Transverse colon (tissue), 4 donors: ENCODE data around the gene BCOR. TPM values are rescaled to one million over a fixed set of nuclear protein-coding genes. Genes with fewer than 3 reads are reported as not detected.

Experiments
- DNase-seq: peaks from one replicate; pipeline ENCODE4 v3.0.0-alpha.2; 2019
- H3K27ac ChIP-seq, 4 donors: fragments of 200-600 bp; sonication (generic); 2 replicates each; pipeline ENCODE4 v1.5.1; 2016 to 2018; ENCODE audit warnings: inconsistent platforms in 4 of 4
- H3K27me3 ChIP-seq: fragments of 200-600 bp; sonication (generic); 2 replicates; pipeline ENCODE4 v1.5.1; 2017; ENCODE audit warnings: inconsistent platforms
- H3K36me3 ChIP-seq, 4 donors: fragments of 200-600 bp; sonication (generic); 2 replicates each; pipeline ENCODE4 v1.5.1; 2017 to 2019; ENCODE audit warnings: inconsistent platforms in 4 of 4
- H3K4me1 ChIP-seq, 4 donors: fragments of 200-600 bp; sonication (generic); 2 replicates each; pipeline ENCODE4 v1.5.1; 2017 to 2020; ENCODE audit warnings: inconsistent platforms in 4 of 4
- H3K4me3 ChIP-seq, 4 donors: fragments of 200-600 bp; sonication (generic); 1 replicate in 1 of 4; 2 replicates in 3 of 4; pipeline versions ENCODE4 v1.5.1 to v1.6.1; 2017 to 2019; ENCODE audit warnings: inconsistent platforms in 4 of 4
- H3K9me3 ChIP-seq, 2 donors: fragments of 200-600 bp; sonication (generic); 2 replicates each; pipeline ENCODE4 v1.5.1; 2017 to 2019; ENCODE audit warnings: inconsistent platforms in 2 of 2
- CTCF ChIP-seq, 5 experiments: fragments of 200-600 bp in 3 of 5; fragments of 450-650 bp in 2 of 5; sonication (generic) in 3 of 5; IDR thresholded peaks; 1 replicate in 2 of 5; 2 replicates in 3 of 5; pipeline ENCODE4 v1.5.1; 2016 to 2017; ENCODE audit warnings: antibody characterized with exemption in 5 of 5, inconsistent platforms in 3 of 5, mild to moderate bottlenecking in 2 of 5, moderate library complexity in 1 of 5
- EP300 ChIP-seq: sonication (generic); formaldehyde crosslinking; IDR thresholded peaks from one replicate; pipeline ENCODE4 v1.6.1; 2017; ENCODE audit warnings: antibody characterized with exemption, low read depth
- POLR2A ChIP-seq: fragments of 450-650 bp; IDR thresholded peaks from one replicate; pipeline ENCODE4 v1.6.1; 2016; ENCODE audit warnings: antibody characterized with exemption, mild to moderate bottlenecking, moderate library complexity
- POLR2AphosphoS5 ChIP-seq, 3 donors: sonication (generic); formaldehyde crosslinking; IDR thresholded peaks; one replicate each; pipeline ENCODE4 v1.6.1; 2016; ENCODE audit warnings: antibody characterized with exemption in 3 of 3
- WGBS, 2 donors: methylation state at CpG; one replicate each; pipeline ENCODE4 v1.1.5; 2018; ENCODE audit warnings: low coverage in 1 of 2; 5-methylcytosine and 5-hydroxymethylcytosine counted together
- in situ Hi-C, 4 donors: fragments of 200-750 bp; cut with MboI; loops; one replicate each; pipeline versions ENCODE4 v1.15.0 to v1.15.1; 2017; ENCODE audit warnings: low sequenced_read_pairs in 3 of 4, low pct_ligation_motif_present in 1 of 4, low pct_unique_long_range_greater_than_20kb in 1 of 4
- intact Hi-C: fragments of 100-400 bp; cut with DNase I; formaldehyde crosslinking; loops from one replicate; pipeline ENCODE4 v1.15.1; 2023; ENCODE audit warnings: low total_unique reads
- total RNA-seq, 4 donors: library from RNA; depleted of rRNA; stranded (reverse); fragments of >200 nt; gene quantifications; one replicate each; pipeline ENCODE4 v1.1.0, GENCODE V29; 2016

BCOR gene
- total RNA-seq, 4 donors from 2014 or later = 17.9 to 27.8 (median 20.4) TPM

DNA sequence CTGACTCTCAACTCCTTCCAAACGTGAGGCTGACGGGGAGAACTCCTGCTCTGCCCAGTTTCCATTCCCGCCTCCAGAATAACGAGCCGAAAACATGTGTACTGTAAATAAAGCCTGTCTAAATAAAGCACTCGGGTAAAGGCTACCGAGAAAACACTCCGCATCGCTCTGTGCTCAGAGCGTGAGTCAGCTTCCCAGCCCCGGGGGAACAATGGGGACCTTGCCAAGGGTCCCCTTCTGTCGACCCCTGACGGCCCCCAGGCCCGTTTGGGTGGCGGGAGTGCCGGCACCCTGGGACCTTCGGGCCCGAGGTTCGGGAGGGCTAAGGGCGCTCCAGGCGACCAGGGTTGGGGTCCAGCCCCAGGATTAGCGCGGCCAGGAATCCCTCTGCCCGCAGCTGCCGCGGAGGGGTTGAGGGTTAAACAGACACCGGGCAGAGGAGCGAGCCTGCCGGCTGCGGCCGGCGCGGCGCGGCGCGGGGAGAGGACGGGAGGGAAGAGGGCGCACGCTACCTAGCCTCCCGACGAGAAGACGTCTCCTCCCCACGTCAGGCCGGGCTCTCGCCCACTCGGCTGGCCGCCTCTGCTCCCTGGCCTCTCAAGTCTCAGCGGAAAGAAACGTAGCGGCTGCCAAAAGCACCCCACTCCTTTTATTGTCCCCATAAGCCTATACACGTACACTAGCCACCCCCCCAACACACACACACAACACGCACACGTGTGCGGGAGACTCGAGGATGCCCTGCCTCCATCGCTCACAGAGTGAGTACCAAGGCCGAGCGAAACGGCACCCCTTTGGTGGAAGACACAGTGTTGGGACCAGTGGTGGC lies 85.5 kb downstream of the BCOR start:
- Histone ChIP-seq H3K4me3 (peak overlapping the region in 3 of 4 donors; percentile 50 to 68 (median 50)), H3K27ac (peak overlapping the region; percentile 88 to 97 (median 92)), H3K4me1 (peaks cover 0 to 38% (median 28%) of the 10 kb centered on the region in 4 donors), H3K36me3 (no peaks in the 10 kb centered on the region), H3K9me3 (no peaks in the 10 kb centered on the region), H3K27me3 (no peaks in the 10 kb centered on the region)
- peak; percentile 26 for DNase-seq
- intact Hi-C loops = loop anchor here (5.0 to 10.0 kb wide), 2 partner anchors 85 to 143 kb away; partner anchors contain the start of gene BCOR
- 37% methylated on average over 25 of the region's 60 CpGs; no CpG with 5 or more reads in 1 of the 2 donors for WGBS, 2 donors
- TF ChIP-seq CTCF (IDR thresholded peaks at IDR 0.05) = no peak
- peak in 2 of 3 donors; percentile 4 to 53 for TF ChIP-seq POLR2AphosphoS5 (IDR thresholded peaks at IDR 0.05)
- TF ChIP-seq EP300 = no peak
- peak; percentile 35 for TF ChIP-seq POLR2A
- in situ Hi-C loops = no loop called here

GRCh38 chrX:40011322-40012038 lies 86.3 kb downstream of the BCOR start:
- H3K9me3 ChIP-seq = no peaks in the 10 kb centered on the region
- peak overlapping the region in 1 of 4 donors; percentile 68 for H3K4me3 ChIP-seq
- DNase-seq = no peak
- in situ Hi-C loops (no loop called here), intact Hi-C loops (loop anchor here (1.0 to 10.0 kb wide), 3 partner anchors 86 to 143 kb away; partner anchors contain the start of gene BCOR)
- peak overlapping the region; percentile 88 to 97 (median 92) for H3K27ac ChIP-seq
- peaks cover 0 to 38% (median 28%) of the 10 kb centered on the region in 4 donors for H3K4me1 ChIP-seq
- H3K27me3 ChIP-seq = no peaks in the 10 kb centered on the region
- no peaks in the 10 kb centered on the region for H3K36me3 ChIP-seq
- WGBS, 2 donors = 58% methylated on average over 24 of the region's 24 CpGs; no CpG with 5 or more reads in 1 of the 2 donors
- TF ChIP-seq CTCF (IDR thresholded peaks at IDR 0.05) = no peak
- TF ChIP-seq POLR2A = no peak
- TF ChIP-seq EP300 = no peak
- no peak for TF ChIP-seq POLR2AphosphoS5 (IDR thresholded peaks at IDR 0.05)

GRCh38 chrX:40010550-40011321 lies 87.0 kb downstream of the BCOR start:
- H3K4me1 ChIP-seq = peaks cover 0 to 41% (median 33%) of the 10 kb centered on the region in 4 donors
- H3K9me3 ChIP-seq = no peaks in the 10 kb centered on the region
- in situ Hi-C loops = no loop called here
- no peaks in the 10 kb centered on the region for H3K36me3 ChIP-seq
- intact Hi-C loops = loop anchor here (1.0 to 10.0 kb wide), 3 partner anchors 87 to 144 kb away; partner anchors contain the start of gene BCOR
- TF ChIP-seq CTCF (IDR thresholded peaks at IDR 0.05) (no peak), EP300 (no peak), POLR2AphosphoS5 (IDR thresholded peaks at IDR 0.05) (no peak), POLR2A (no peak)
- 58% methylated on average over 21 of the region's 21 CpGs; no CpG with 5 or more reads in 1 of the 2 donors for WGBS, 2 donors
- H3K4me3 ChIP-seq = no peak overlapping the region
- H3K27me3 ChIP-seq = no peaks in the 10 kb centered on the region
- no peak for DNase-seq
- H3K27ac ChIP-seq = peak overlapping the region in 1 of 4 donors; percentile 93
